GM21367 (cell line): Measurements from ENCODE around the gene CARS2.
"Not testable (repeated sequence)": the region's sequence is repeated elsewhere in the genome, so short reads cannot be mapped to it uniquely, and the experiment has no call there.

Experiments used
- ATAC-seq: cut with Tn5 transposase; IDR thresholded peaks from one replicate; pipeline ENCODE4 v1.9.1; 2021; ENCODE audit not compliant: unreplicated experiment

The CARS2 gene

GRCh38 chr13:110705826-110706569 lies at the start of gene CARS2:
TSS of gene CARS2 (minus strand) at chr13:110706116. CDS start at chr13:110706093, 23 bp downstream.
- peak; percentile 95 for ATAC-seq

- no peak for ATAC-seq
Observed at GRCh38 chr13:110748271-110748670, 42.4 kb upstream of the CARS2 start.

- ATAC-seq = no peak
Observed at GRCh38 chr13:110746438-110746837, 40.5 kb upstream of the CARS2 start.

- no peak for ATAC-seq
Observed at GRCh38 chr13:110743687-110744086, 37.8 kb upstream of the CARS2 start.

GRCh38 chr13:110737555-110737954 lies 31.6 kb upstream of the CARS2 start:
- ATAC-seq = no peak

- no peak for ATAC-seq
Observed at GRCh38 chr13:110734561-110734960, 28.6 kb upstream of the CARS2 start.

- no peak for ATAC-seq
Observed at GRCh38 chr13:110731072-110731471, 25.2 kb upstream of the CARS2 start.

GRCh38 chr13:110726726-110727125 lies 20.8 kb upstream of the CARS2 start:
- peak; percentile 71 for ATAC-seq

GRCh38 chr13:110726153-110726552 lies 20.2 kb upstream of the CARS2 start:
- ATAC-seq = not testable (repeated sequence)

- ATAC-seq = no peak
Observed at GRCh38 chr13:110723598-110723997, 17.7 kb upstream of the CARS2 start.

GRCh38 chr13:110722971-110723370 lies 17.1 kb upstream of the CARS2 start:
- no peak for ATAC-seq

GRCh38 chr13:110719036-110719710 lies 13.3 kb upstream of the CARS2 start:
- no peak for ATAC-seq

GRCh38 chr13:110716247-110716515 lies 10.3 kb upstream of the CARS2 start:
- ATAC-seq = no peak

GRCh38 chr13:110715395-110716246 lies 9.7 kb upstream of the CARS2 start:
- ATAC-seq = peak; percentile 52

- ATAC-seq = no peak
Observed at GRCh38 chr13:110714797-110715394, 9.0 kb upstream of the CARS2 start.

GRCh38 chr13:110713981-110714796 lies 8.3 kb upstream of the CARS2 start:
- no peak for ATAC-seq

- no peak for ATAC-seq
Observed at GRCh38 chr13:110713642-110713952, 7.7 kb upstream of the CARS2 start, which contains the start of gene ING1. TSS of gene ING1 (plus strand) at chr13:110713700. CDS start at chr13:110714150, 450 bp downstream.

GRCh38 chr13:110712849-110713641 lies 7.1 kb upstream of the CARS2 start:
- peak; percentile 43 for ATAC-seq

- ATAC-seq = peak; percentile 21
Observed at GRCh38 chr13:110712081-110712848, 6.3 kb upstream of the CARS2 start.
